T-helper 2 cell treated with Interferon-gamma antibody and Interleukin-4, amounts not matched to agents 5 μg/mL and 100 μg/mL, for 36 hours (primary cell): ENCODE data around the gene CD14.
"Not testable (repeated sequence)": the region's sequence is repeated elsewhere in the genome, so short reads cannot be mapped to it uniquely, and the experiment has no call there.

Source experiments
- DNase-seq: peaks from one replicate; pipeline ENCODE4 v3.0.0; 2021; ENCODE audit warnings: low spot score
- H3K27ac Mint-ChIP-seq: one replicate; pipeline ENCODE4 v1.8.0; 2021; ENCODE audit warnings: mild to moderate bottlenecking, mixed read lengths
- H3K27me3 Mint-ChIP-seq: one replicate; pipeline ENCODE4 v1.8.0; 2021; ENCODE audit warnings: low read depth, mixed read lengths
- H3K36me3 Mint-ChIP-seq: one replicate; pipeline ENCODE4 v1.8.0; 2021; ENCODE audit warnings: low read depth, mixed read lengths
- H3K4me1 Mint-ChIP-seq: one replicate; pipeline ENCODE4 v1.8.0; 2021; ENCODE audit warnings: low read depth, mixed read lengths
- H3K4me3 Mint-ChIP-seq: one replicate; pipeline ENCODE4 v1.8.0; 2022; ENCODE audit warnings: mild to moderate bottlenecking, moderate library complexity, mixed read lengths
- H3K9me3 Mint-ChIP-seq: one replicate; pipeline ENCODE4 v1.8.0; 2021; ENCODE audit warnings: mixed read lengths

CD14 gene

GRCh38 chr5:140630292-140631035, 2.5 kb downstream of the CD14 start:
- no peak overlapping the region for H3K27ac Mint-ChIP-seq
- H3K4me1 Mint-ChIP-seq, result peaks cover 18% of the 10 kb centered on the region
- H3K36me3 Mint-ChIP-seq, result peaks cover 2% of the 10 kb centered on the region
- H3K27me3 Mint-ChIP-seq, result peaks cover 37% of the 10 kb centered on the region
- peaks cover 15% of the 10 kb centered on the region for H3K9me3 Mint-ChIP-seq
- no peak overlapping the region for H3K4me3 Mint-ChIP-seq
- DNase-seq, result no peak

GRCh38 chr5:140628711-140629110, 4.3 kb downstream of the CD14 start:
- Mint-ChIP-seq H3K27me3 (peaks cover 34% of the 10 kb centered on the region), H3K27ac (no peak overlapping the region), H3K4me3 (no peak overlapping the region), H3K9me3 (peaks cover 15% of the 10 kb centered on the region), H3K36me3 (peaks cover 2% of the 10 kb centered on the region), H3K4me1 (peaks cover 13% of the 10 kb centered on the region)
- DNase-seq, result no peak

- Mint-ChIP-seq H3K9me3 (peaks cover 15% of the 10 kb centered on the region), H3K4me1 (peaks cover 8% of the 10 kb centered on the region), H3K27me3 (peaks cover 29% of the 10 kb centered on the region), H3K36me3 (peaks cover 2% of the 10 kb centered on the region), H3K4me3 (no peak overlapping the region), H3K27ac (no peak overlapping the region)
- DNase-seq, result no peak
Measured at GRCh38 chr5:140627972-140628371, 5.0 kb downstream of the CD14 start.

GRCh38 chr5:140624886-140625285, 8.1 kb downstream of the CD14 start:
- peaks cover 28% of the 10 kb centered on the region for H3K27me3 Mint-ChIP-seq
- H3K27ac Mint-ChIP-seq, H3K36me3 Mint-ChIP-seq, H3K4me3 Mint-ChIP-seq, DNase-seq, H3K4me1 Mint-ChIP-seq: not testable (repeated sequence)
- peaks cover 15% of the 10 kb centered on the region for H3K9me3 Mint-ChIP-seq

- not testable (repeated sequence) for H3K4me1 Mint-ChIP-seq, H3K36me3 Mint-ChIP-seq, H3K27ac Mint-ChIP-seq, DNase-seq, H3K4me3 Mint-ChIP-seq
- Mint-ChIP-seq H3K27me3 (peaks cover 40% of the 10 kb centered on the region), H3K9me3 (peaks cover 10% of the 10 kb centered on the region)
Measured at GRCh38 chr5:140623061-140623460, 9.9 kb downstream of the CD14 start.

GRCh38 chr5:140622301-140622700, 10.7 kb downstream of the CD14 start:
- H3K27ac Mint-ChIP-seq, result no peak overlapping the region
- H3K36me3 Mint-ChIP-seq, result no peaks in the 10 kb centered on the region
- peaks cover 44% of the 10 kb centered on the region for H3K27me3 Mint-ChIP-seq
- no peaks in the 10 kb centered on the region for H3K4me1 Mint-ChIP-seq
- peaks cover 5% of the 10 kb centered on the region for H3K9me3 Mint-ChIP-seq
- no peak for DNase-seq
- no peak overlapping the region for H3K4me3 Mint-ChIP-seq

- H3K27ac Mint-ChIP-seq, result no peak overlapping the region
- H3K4me1 Mint-ChIP-seq, result peaks cover 6% of the 10 kb centered on the region
- no peak for DNase-seq
- no peaks in the 10 kb centered on the region for H3K9me3 Mint-ChIP-seq
- peaks cover 1% of the 10 kb centered on the region for H3K27me3 Mint-ChIP-seq
- H3K36me3 Mint-ChIP-seq, result no peaks in the 10 kb centered on the region
- H3K4me3 Mint-ChIP-seq, result no peak overlapping the region
Measured at GRCh38 chr5:140611020-140611521, 21.9 kb downstream of the CD14 start.

- H3K9me3 Mint-ChIP-seq, result no peaks in the 10 kb centered on the region
- DNase-seq, result no peak
- H3K4me1 Mint-ChIP-seq, result peaks cover 6% of the 10 kb centered on the region
- H3K27me3 Mint-ChIP-seq, result peaks cover 1% of the 10 kb centered on the region
- H3K4me3 Mint-ChIP-seq, result no peak overlapping the region
- no peak overlapping the region for H3K27ac Mint-ChIP-seq
- no peaks in the 10 kb centered on the region for H3K36me3 Mint-ChIP-seq
Measured at GRCh38 chr5:140609126-140609525, 23.8 kb downstream of the CD14 start.

- Mint-ChIP-seq H3K9me3 (no peaks in the 10 kb centered on the region), H3K4me3 (no peak overlapping the region), H3K27ac (no peak overlapping the region), H3K36me3 (no peaks in the 10 kb centered on the region), H3K4me1 (peaks cover 6% of the 10 kb centered on the region), H3K27me3 (peaks cover 1% of the 10 kb centered on the region)
- DNase-seq, result no peak
Measured at GRCh38 chr5:140608722-140609121, 24.3 kb downstream of the CD14 start.

GRCh38 chr5:140607031-140607430, 25.9 kb downstream of the CD14 start:
- Mint-ChIP-seq H3K27me3 (peaks cover 1% of the 10 kb centered on the region), H3K36me3 (no peaks in the 10 kb centered on the region), H3K9me3 (no peaks in the 10 kb centered on the region), H3K27ac (no peak overlapping the region), H3K4me1 (peaks cover 5% of the 10 kb centered on the region), H3K4me3 (no peak overlapping the region)
- no peak for DNase-seq

- Mint-ChIP-seq H3K27me3 (peaks cover 1% of the 10 kb centered on the region), H3K27ac (no peak overlapping the region)
- DNase-seq, result no peak
Measured at GRCh38 chr5:140605879-140606278, 27.1 kb downstream of the CD14 start.

GRCh38 chr5:140603734-140604133, 29.2 kb downstream of the CD14 start:
- H3K4me1 Mint-ChIP-seq, result no peaks in the 10 kb centered on the region
- H3K27ac Mint-ChIP-seq, result no peak overlapping the region
- H3K36me3 Mint-ChIP-seq, result no peaks in the 10 kb centered on the region
- H3K4me3 Mint-ChIP-seq, result no peak overlapping the region
- DNase-seq, result no peak
- no peaks in the 10 kb centered on the region for H3K9me3 Mint-ChIP-seq
- H3K27me3 Mint-ChIP-seq, result peaks cover 5% of the 10 kb centered on the region

More at GRCh38 chr5:140605879-140606278, 27.1 kb downstream of the CD14 start:
- no peaks in the 10 kb centered on the region for H3K4me1 Mint-ChIP-seq
- no peaks in the 10 kb centered on the region for H3K36me3 Mint-ChIP-seq
- no peak overlapping the region for H3K4me3 Mint-ChIP-seq
- H3K9me3 Mint-ChIP-seq, result no peaks in the 10 kb centered on the region

- H3K36me3 Mint-ChIP-seq, H3K9me3 Mint-ChIP-seq, DNase-seq, H3K27me3 Mint-ChIP-seq, H3K4me1 Mint-ChIP-seq, H3K4me3 Mint-ChIP-seq, H3K27ac Mint-ChIP-seq: not testable (repeated sequence)
Measured at GRCh38 chr5:140603446-140603698, 29.6 kb downstream of the CD14 start.

GRCh38 chr5:140602147-140602546, 30.8 kb downstream of the CD14 start:
- Mint-ChIP-seq H3K36me3 (no peaks in the 10 kb centered on the region), H3K27me3 (peaks cover 5% of the 10 kb centered on the region), H3K4me3 (no peak overlapping the region), H3K4me1 (no peaks in the 10 kb centered on the region), H3K27ac (no peak overlapping the region), H3K9me3 (no peaks in the 10 kb centered on the region)
- no peak for DNase-seq

GRCh38 chr5:140600096-140600495, 32.9 kb downstream of the CD14 start:
- Mint-ChIP-seq H3K9me3 (no peaks in the 10 kb centered on the region), H3K27me3 (peaks cover 5% of the 10 kb centered on the region), H3K27ac (no peak overlapping the region), H3K4me3 (no peak overlapping the region), H3K36me3 (no peaks in the 10 kb centered on the region), H3K4me1 (no peaks in the 10 kb centered on the region)
- no peak for DNase-seq
